HG03432 (cell line): ENCODE data around the gene PSME1.

Experiments used
- ATAC-seq: cut with Tn5 transposase; IDR thresholded peaks from one replicate; pipeline ENCODE4 v1.9.1; 2021; ENCODE audit warnings: mild to moderate bottlenecking, moderate library complexity; ENCODE audit not compliant: unreplicated experiment

PSME1 gene

DNA sequence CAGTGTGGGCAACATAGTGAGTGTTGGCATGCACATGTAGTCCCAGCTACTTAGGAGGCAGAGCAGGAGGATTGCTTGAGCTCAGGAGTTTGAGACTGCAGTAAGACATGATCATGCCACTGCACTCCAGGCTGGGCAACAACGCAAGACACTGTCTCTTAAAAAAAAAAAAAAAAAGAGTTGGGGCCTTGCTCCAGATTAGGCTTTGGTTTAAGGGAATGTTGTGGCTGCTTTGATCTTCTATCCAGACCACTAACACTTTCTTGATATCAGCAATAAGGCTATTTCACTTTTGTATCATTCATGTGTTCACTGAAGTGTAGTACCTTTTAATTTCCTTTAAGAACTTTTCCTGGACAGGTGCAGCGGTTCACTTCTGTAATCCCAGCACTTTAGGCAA, 8.3 kb upstream of the PSME1 start:
- ATAC-seq: no peak

DNA sequence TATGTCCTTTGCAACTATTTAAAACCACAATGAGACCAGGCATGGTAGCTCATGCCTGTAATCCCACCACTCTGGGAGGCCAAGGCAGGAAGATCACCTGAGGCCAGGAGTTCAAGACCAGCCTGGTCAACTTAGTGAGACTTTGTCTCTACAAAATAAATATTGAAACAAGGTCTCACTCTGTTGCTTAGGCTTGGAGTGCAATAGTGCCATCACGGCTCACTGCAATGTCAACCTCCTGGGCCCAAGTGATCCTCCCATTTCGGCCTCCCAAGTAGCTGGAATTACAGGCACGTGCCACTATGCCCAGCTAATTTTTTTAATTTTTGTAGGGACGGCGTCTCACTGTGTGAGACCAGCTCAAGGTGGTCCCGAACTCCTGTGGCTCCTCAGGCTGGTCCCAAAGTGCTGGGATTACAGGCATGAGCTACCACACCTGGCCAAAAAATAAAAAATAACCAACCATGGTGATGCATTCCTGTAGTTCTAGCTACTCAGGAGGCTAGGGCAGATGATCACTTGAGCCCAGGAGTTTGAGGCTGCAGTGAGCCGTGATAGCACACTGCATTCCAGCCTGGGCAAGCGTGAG, 6.5 kb upstream of the PSME1 start:
- no peak for ATAC-seq

DNA sequence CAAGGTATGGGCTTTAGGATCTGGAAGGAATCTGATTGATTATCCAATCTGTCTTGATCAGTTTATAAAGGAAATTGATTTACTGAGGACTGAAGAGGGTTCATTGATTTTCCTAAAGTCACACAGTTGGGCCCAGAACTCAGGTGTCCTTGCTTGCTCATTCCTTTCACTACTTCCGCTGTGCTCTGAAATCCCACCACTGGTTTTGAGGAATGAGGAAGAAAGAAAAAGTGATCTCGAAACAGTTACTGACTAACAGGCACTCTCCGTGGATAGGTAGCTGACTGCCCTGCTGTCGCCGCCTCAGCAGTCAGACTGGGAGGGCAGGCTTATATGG, 5.6 kb upstream of the PSME1 start, which contains the start of gene FITM1:
Gene FITM1, plus strand, starts transcription at position 280 of the 337 bp plus-strand sequence. CDS start 905 bp downstream, outside the sequence.
- no peak for ATAC-seq

DNA sequence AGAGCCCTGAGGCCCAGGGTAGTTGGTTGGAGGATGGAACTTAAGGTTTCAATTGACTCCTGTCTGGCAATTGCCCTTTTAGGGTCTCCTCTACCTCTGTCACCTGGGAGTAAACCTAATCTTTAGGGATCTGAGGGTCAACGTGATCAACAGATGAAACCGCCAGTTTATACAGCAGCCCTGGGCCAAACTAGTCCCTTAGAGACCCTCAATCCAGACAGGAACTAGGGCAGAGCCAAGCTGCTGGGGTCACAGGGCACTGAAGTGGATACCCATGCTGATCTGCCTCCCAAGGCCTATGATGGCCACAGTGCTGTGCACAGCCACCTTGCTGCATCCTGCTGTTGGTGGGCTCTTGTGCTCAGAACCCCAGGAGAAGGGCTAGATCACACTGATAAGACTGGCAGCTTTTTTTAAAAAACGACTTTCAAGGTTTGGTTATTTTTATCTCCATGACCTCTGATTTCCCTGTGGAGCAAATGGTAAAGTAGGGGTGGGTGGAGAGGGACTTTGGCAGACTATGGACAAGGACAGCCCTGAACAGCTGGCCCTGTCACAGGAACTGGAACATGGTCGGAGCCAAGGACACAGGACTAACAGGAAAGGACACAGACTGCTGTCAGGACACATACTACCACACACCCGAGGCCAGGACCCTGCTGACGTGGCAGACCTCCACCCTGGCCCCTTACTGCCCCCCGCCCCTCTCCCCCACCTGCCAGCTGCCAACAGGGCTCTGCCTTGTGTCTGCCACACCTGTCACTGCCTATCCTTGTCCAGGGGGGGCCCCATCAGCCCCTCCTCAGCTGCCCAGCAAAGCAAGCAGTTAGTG, 5.1 kb upstream of the PSME1 start:
- no peak for ATAC-seq

DNA sequence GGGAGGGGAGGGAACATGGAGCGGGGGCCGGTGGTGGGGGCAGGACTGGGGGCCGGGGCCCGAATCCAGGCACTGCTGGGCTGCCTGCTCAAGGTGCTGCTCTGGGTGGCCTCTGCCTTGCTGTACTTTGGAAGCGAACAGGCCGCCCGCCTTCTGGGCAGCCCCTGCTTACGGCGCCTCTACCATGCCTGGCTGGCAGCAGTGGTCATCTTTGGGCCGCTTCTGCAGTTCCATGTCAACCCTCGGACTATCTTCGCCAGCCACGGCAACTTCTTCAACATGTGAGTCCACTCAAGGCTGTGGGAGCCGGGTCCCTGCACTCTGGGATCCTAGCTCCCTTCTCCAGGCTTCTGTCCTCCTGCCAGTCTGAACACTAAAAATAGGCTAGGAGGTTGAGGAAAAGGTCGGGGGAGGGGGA, 4.4 kb upstream of the PSME1 start:
- ATAC-seq: no peak

DNA sequence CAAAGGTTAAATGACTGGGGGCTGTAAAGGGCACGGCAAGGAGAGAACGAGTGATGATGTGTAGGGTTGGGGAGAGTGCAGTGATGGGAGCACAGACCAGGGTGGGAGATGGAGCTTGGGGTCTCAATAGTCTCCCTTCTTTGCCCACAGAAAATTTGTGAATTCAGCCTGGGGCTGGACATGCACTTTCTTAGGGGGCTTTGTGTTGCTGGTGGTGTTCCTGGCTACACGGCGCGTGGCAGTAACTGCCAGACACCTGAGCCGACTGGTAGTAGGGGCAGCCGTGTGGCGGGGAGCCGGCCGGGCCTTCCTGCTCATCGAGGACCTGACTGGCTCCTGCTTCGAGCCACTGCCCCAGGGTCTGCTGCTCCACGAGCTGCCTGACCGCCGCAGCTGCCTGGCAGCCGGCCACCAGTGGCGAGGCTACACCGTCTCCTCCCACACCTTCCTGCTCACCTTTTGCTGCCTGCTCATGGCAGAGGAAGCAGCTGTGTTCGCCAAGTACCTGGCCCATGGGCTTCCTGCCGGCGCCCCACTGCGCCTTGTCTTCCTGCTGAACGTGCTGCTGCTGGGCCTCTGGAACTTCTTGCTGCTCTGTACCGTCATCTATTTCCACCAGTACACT, 3.8 kb upstream of the PSME1 start:
- ATAC-seq: no peak

DNA sequence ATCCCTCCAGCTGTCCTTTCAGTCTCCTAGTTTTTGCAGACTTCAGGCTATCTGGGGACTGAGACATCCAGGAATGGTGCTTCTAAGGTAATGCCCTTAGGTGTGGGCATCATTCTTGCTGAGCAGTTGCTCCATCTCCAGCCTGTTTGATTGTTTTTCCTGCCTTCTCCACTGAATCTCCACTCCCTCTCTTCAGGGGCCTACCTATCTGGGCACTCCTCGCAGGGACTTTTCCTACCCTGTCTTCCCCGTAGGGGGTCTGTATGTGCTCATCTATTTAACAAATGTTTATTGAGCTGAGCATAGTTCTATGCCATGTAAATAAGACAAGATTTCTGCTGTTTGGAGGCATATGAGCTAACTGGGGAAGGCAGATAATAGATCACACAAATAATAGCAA, 3.0 kb upstream of the PSME1 start:
- no peak for ATAC-seq

DNA sequence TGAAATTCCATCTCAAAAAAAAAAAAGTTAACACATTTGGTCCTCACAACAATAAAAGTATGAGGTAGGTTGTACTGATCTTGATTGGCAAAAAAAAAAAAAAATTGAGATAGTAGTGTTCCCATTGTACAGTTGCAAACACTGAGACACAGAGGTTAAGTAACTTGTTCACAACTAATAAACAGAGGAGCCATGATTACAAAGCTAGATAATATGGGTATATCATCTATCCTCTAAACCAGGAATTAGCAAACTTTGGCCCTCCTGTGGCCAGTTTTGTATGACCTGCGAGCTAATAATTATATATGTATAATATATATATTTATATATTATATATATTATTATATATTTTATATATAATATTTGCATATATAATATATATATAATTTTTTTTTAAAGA, 2.3 kb upstream of the PSME1 start:
- no peak for ATAC-seq

DNA sequence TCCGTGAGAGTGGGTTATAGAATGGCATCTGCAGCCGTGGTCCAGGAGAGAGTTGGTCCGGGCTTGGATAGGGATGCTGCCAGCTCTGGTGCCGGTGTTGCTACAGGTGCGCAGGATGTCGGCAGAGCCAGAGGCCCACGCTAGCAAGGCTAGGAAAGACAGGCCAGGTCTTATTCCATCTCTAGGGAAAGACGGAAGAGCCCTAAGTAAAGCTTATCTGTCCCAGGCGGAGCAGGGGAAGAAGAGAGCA, 485 bp upstream of the PSME1 start:
- peak; percentile 9 for ATAC-seq

DNA sequence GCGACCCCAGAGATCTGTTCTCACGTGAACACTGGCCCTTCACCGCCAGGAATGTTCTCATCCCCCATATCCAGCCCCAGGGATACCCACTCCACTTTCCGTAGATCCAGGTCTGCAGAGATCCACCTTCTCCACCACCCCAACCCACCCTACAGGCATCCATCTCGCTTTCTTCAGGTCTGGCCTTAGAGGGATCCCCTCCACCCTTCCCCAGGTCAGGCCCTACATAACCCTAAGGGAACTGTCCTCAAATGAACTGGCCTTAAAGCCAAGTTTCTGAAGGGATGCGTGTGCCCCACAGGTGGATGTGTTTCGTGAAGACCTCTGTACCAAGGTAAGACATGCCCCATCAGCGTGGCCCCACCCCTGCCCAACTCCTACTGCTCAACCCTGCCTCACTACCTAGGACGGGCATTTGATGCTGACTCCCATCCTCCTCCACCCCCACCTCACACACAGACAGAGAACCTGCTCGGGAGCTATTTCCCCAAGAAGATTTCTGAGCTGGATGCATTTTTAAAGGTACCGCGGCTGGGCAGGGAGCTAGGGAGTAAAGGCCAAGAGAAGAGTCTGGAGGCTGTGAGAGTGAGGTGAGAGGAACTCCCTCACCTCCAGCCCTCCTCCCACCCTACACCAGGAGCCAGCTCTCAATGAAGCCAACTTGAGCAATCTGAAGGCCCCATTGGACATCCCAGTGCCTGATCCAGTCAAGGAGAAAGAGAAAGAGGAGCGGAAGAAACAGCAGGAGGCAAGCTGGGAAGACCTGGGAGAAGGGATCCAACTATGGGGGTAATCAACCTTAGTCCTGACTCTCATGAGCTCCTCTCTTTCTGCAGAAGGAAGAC, 912 bp downstream of the PSME1 start:
- no peak for ATAC-seq

DNA sequence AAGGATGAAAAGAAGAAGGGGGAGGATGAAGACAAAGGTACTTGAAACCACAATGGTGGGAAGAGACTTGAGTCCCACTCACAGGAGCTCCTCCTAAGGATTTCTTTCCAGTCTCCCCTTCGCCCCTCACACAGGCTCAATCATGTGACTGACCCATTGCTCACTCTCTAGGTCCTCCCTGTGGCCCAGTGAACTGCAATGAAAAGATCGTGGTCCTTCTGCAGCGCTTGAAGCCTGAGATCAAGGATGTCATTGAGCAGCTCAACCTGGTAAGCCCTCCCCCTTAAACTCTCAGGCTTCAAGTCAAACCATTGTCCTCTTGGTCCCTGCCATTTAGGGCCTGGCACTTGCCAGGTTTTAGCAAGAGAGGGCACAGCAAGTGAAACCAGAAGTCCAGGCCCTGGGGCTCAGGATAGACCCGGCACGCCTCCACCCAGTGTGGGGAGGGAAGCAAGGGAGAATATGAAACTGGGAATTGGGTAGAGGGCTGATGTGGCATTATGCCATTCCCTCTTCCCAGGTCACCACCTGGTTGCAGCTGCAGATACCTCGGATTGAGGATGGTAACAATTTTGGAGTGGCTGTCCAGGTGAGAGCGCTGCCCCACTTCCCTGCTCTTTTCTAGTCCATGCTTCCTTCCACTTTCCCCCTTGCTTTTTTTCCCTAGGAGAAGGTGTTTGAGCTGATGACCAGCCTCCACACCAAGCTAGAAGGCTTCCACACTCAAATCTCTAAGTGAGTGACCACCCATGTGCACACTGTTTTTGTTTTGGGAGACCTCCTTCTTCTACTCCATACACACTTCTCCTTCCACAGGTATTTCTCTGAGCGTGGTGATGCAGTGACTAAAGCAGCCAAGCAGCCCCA, 1.8 kb downstream of the PSME1 start:
- ATAC-seq: no peak

DNA sequence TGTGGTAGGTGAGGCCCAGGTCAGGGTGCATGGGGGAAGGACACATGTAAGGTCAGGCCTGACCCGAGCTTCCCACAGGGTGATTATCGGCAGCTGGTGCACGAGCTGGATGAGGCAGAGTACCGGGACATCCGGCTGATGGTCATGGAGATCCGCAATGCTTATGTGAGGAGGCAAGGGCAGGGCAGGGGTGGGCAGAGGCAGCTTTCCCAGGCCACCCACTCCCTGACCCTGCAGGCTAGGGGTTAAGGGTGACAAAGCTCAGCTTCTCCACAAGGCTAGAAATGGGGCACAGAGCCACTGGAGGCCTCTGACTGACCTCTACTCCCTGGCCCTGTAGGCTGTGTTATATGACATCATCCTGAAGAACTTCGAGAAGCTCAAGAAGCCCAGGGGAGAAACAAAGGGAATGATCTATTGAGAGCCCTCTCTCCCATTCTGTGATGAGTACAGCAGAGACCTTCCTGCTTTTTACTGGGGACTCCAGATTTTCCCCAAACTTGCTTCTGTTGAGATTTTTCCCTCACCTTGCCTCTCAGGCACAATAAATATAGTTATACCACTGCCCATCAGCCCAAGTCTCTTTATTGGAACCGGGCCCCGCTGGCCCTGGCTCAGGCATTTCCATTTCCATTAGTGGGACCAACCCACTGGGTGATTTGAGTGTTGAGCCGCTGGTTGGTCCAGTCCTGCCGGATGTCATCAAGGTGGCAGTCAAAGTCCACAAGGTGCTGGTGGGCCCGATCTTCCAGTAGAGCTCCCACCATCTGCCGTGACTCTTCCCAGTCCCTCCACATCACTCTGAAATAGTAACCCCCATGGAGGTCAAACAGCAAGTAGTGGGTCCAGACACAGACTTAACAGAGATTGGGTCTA, 2.6 kb downstream of the PSME1 start:
- no peak for ATAC-seq

DNA sequence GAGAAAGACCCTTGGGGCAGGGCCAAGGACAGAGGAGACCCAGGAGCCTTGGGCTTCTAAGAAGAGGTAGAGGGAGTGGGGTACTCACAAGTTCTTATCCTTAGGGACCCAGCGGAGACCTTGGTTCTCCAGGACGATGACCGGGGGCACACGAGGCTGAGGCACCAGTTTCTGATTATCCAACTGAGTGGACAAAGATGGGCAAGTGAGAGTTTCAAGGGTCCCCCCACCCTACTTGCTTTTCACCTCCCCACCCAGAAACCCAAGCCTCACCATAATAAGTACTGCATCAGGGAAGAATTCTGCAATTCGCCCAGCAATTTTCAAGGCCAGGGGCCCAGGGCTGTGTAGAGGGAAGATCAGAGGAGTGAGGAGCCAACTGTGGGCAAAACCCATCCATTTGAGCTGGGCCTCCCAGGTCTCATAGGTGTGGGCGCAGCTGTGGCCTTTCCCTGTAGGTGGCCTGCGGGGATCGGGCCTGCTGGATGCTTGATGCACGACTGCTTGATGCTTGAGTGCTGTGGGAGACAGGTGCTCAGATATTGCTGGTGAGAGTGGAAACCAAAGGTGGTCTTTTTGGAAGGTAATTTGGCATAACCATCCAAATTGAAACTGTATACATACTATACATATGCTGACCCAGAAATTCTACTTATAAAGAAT, 3.4 kb downstream of the PSME1 start:
- no peak for ATAC-seq

DNA sequence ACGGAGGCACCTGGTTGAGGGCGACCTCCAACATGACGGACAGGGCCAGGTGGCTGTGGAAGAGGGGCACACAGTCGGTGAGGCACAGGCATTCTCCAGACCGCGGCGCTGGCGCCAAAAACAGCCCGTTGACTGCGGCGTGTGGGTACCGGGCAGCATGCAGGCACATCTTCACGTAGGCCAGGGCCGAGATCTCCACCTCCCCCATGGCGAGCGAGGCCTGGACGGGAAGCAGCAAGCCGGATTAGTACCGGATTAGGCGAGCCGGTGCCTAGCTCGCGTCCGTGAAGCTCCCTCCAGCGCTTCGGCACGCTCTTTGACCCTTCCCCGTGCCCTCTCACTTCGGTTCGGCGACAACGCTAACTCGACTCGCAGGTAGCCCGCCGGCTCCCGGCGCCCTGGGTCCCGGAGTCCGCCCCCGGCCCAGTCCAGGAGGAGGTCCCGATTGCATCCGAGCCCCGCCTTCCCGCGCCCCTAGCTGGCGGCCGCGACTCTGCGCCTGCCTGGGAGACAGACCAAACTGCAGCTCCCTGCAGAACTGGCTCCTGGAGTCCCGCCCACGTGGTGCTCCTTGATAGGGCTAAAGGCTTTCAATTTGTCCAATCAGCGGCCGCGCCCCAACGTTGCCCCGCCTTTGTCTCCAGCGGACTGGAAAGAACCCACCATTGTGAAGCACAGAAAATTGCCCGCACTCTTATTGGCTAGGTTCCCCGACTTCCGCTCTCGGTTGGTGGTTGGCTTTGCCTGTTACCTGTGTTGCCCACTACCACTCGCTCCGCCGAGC, 5.3 kb downstream of the PSME1 start, which contains the start of gene EMC9:
Gene EMC9, minus strand, starts transcription at position 495 of the 784 bp plus-strand sequence. Its CDS starts 287 bp downstream, at position 208.
- peak; percentile 88 for ATAC-seq

DNA sequence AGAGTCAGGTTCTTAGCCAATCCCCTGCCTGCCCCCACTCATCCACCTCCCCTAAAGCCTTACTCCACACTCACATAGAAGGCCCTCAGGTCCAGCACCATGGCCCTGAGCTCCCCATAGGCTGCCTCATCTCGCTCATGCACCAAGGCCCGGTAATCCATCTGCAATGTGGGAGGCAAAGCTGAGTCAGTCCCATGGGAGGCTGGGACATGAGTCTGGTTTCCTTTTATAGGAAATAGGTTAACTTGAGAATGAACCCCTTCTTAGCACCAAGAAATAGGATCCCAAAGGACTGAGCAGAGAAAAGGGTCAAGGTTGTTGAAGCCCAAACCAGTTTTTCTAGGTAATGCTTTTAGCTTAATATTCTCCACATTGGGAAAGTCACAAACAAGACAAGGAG, 7.5 kb downstream of the PSME1 start:
- ATAC-seq: no peak

DNA sequence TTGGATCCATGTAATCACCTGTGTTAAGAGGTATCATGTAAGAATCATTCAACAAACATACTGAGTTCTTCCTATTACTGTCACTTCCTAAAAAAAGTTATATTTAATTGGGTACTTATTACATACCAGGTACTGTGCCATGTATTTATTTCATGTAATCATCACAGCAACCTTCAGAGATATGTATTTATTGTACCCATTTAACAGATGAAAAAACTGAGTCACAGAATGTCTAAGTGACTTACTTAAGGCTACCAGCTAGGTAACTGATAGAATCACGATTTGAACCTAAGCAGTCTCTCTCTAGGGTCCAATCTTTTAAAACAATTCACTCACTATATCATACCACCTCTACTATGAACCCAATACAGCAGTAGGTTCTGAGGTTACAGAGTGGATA, 8.5 kb downstream of the PSME1 start:
- ATAC-seq: no peak

DNA sequence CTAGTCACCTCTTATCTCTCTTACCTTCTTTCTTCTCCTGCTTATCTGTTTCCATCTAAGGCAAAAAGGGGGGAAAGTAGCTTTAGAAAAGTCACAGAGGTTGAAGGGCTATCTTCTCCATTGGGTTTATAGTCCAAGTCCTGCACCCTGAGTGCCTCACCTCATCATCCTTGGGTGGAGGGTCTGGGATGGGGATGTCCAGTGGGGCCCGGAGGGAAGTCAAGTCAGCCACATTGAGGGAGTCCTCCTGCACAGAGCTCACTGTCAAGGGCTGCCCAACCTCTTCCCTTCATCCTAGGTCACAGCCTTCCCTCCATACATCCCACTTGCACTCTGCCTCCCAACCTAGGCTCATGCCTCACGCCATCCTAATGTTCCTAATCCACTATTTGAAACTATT, 9.2 kb downstream of the PSME1 start:
- ATAC-seq: no peak
